ENCODE results near the gene POLDIP2. TPM values are rescaled to one million over a fixed set of nuclear protein-coding genes. Genes with fewer than 3 reads are reported as not detected.
A peak's percentile ranks its signal among the peaks of the same experiment; 100 is the strongest.

POLDIP2 gene
- total and polyA plus RNA-seq, 2 of the 13 experiments (the other 11 are each of a cell fraction or from before 2014, with no cell fraction given), result 85.9 to 114 TPM

DNA sequence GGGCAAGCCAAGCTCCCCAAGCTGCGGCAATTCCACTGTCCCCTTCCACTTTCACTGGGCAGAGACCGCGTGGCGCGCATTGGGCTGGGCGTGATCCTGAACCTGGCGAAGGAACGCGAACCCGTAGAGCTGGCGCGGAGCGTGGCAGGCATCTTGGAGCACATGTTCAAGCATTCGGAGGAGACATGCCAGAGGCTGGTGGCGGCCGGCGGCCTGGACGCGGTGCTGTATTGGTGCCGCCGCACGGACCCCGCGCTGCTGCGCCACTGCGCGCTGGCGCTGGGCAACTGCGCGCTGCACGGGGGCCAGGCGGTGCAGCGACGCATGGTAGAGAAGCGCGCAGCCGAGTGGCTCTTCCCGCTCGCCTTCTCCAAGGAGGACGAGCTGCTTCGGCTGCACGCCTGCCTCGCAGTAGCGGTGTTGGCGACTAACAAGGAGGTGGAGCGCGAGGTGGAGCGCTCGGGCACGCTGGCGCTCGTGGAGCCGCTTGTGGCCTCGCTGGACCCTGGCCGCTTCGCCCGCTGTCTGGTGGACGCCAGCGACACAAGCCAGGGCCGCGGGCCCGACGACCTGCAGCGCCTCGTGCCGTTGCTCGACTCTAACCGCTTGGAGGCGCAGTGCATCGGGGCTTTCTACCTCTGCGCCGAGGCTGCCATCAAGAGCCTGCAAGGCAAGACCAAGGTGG is 24.0 kb upstream of the POLDIP2 start:
- 97% methylated on average over 63 of the region's 72 CpGs for WGBS (ENCODE audit: low lambda C conversion rate)
- H3K4me2 ChIP-seq (ENCODE audit: low read depth, low read length), result no peak overlapping the region
- H3K4me3 ChIP-seq (replicated peaks in 1 of 3; ENCODE audit: insufficient read depth in 1 of 3, low read depth in 2 of 3, low read length in 3 of 3), result no peak overlapping the region
- no peaks in the 10 kb centered on the region for H3K79me2 ChIP-seq (ENCODE audit: insufficient read depth, low read length)
- BruUV-seq (replicated peaks), result no TSS peak
- no peaks in the 10 kb centered on the region for H4K20me1 ChIP-seq (ENCODE audit: insufficient read depth, low read length)
- no peak overlapping the region for H3K9ac ChIP-seq (ENCODE audit: insufficient read depth, low read depth, low read length)
- DNase-seq (ENCODE audit: low spot score), result no peak
- in situ Hi-C loops (cut with HindIII; ENCODE audit: extremely low pct_ligation_motif_present, low pct_unique_long_range_greater_than_20kb) (no loop called here), intact Hi-C loops (cut with micrococcal nuclease; ENCODE audit: unreplicated experiment) (no loop called here)
- no peaks in the 10 kb centered on the region for H3K9me3 ChIP-seq (ENCODE audit: low read length)
- H3K36me3 ChIP-seq (replicated peaks in 1 of 2; ENCODE audit: control insufficient read depth in 1 of 2, insufficient read depth in 2 of 2, low read length in 2 of 2), result no peaks in the 10 kb centered on the region
- peaks cover 26% of the 10 kb centered on the region for H3K4me1 ChIP-seq (ENCODE audit: insufficient read depth, low read length)
- POLR2A ChIA-PET, result interaction anchor here (0.6 to 5.7 kb wide), 10 partner anchors 8 to 24 kb away, joined by 3 to 107 read pairs (median 7); partner anchors contain the start of genes POLDIP2, SARM1 and VTN
- no peak overlapping the region for H3K27ac ChIP-seq (ENCODE audit: extremely low read length, insufficient read depth, low read length)
- no peak for FAIRE-seq
- H2AFZ ChIP-seq (ENCODE audit: low read length), result no peak overlapping the region
- no peak for ATAC-seq
- no peaks in the 10 kb centered on the region for H3K27me3 ChIP-seq (ENCODE audit: control insufficient read depth in 1 of 2, insufficient read depth in 2 of 2, low read length in 2 of 2)
- no peak for TF ChIP-seq ZBTB38 (CRISPR knock-in tag; IDR thresholded peaks at IDR 0.05)
- TF ChIP-seq, protein P1, sequence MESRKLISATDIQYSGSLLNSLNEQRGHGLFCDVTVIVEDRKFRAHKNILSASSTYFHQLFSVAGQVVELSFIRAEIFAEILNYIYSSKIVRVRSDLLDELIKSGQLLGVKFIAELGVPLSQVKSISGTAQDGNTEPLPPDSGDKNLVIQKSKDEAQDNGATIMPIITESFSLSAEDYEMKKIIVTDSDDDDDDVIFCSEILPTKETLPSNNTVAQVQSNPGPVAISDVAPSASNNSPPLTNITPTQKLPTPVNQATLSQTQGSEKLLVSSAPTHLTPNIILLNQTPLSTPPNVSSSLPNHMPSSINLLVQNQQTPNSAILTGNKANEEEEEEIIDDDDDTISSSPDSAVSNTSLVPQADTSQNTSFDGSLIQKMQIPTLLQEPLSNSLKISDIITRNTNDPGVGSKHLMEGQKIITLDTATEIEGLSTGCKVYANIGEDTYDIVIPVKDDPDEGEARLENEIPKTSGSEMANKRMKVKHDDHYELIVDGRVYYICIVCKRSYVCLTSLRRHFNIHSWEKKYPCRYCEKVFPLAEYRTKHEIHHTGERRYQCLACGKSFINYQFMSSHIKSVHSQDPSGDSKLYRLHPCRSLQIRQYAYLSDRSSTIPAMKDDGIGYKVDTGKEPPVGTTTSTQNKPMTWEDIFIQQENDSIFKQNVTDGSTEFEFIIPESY (CRISPR knock-in tag; IDR thresholded peaks at IDR 0.05), result peak; percentile 10; the same call in 1 of the 2 replicates
- CTCF ChIA-PET (ENCODE audit: low intra/inter-chr PET ratio, low total read pairs), result no interaction called here

DNA sequence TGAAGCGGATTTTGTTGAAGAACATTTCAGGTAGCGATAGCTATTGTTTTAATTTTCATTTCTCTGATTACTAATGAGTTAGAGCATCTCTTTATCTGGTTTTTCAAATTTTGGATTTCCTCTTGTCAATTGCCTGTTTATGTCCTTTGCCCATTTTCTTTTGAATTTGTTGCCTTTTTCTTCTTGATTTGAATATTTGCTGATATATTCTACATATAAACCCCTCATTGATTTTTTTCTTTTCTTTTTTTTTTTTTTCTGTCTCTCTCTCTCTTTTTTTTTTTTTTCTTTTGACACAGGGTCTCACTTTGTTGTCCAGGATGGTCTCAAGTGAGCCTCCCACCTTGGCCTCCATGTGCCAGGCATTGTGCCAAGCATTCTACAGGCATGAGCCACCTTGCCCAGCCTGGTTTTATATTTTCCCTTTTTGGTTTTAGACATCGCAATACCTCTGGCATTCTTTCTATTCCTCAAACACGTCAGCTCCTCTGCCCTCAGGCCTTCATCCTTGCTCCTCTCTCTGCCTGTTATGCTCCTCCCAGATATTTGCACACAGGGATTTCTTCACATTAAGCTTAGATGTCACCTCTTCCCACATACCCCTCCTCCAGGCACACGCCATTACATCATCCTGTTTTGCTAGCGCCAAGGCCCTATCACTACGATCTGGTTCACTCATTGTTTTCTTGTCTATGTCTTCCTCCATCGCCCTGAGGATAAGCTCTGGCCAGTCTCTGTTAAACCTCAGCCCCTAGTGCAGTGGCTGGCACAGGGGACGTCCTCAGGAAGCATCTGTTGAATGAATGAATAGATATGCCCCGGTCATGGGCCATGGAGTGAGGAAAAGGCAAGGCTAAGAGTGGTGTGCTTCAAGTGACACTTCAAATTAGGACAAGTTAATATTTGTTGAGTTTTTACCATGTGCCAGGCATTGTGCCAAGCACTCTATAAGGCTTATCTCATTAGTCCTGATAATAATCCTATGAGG is 22.8 kb upstream of the POLDIP2 start:
- Histone ChIP-seq H3K4me3 (replicated peaks in 1 of 3; ENCODE audit: insufficient read depth in 1 of 3, low read depth in 2 of 3, low read length in 3 of 3) (no peak overlapping the region), H3K9ac (ENCODE audit: insufficient read depth, low read depth, low read length) (no peak overlapping the region), H2AFZ (ENCODE audit: low read length) (no peak overlapping the region), H3K27ac (ENCODE audit: extremely low read length, insufficient read depth, low read length) (no peak overlapping the region), H3K4me2 (ENCODE audit: low read depth, low read length) (peak overlapping the region; percentile 51), H3K9me3 (ENCODE audit: low read length) (no peaks in the 10 kb centered on the region), H3K79me2 (ENCODE audit: insufficient read depth, low read length) (no peaks in the 10 kb centered on the region), H3K4me1 (ENCODE audit: insufficient read depth, low read length) (peaks cover 26% of the 10 kb centered on the region), H3K36me3 (replicated peaks in 1 of 2; ENCODE audit: control insufficient read depth in 1 of 2, insufficient read depth in 2 of 2, low read length in 2 of 2) (no peaks in the 10 kb centered on the region), H3K27me3 (ENCODE audit: control insufficient read depth in 1 of 2, insufficient read depth in 2 of 2, low read length in 2 of 2) (no peaks in the 10 kb centered on the region), H4K20me1 (ENCODE audit: insufficient read depth, low read length) (no peaks in the 10 kb centered on the region)
- FAIRE-seq (peak; percentile 77), DNase-seq (ENCODE audit: low spot score) (peak; percentile 77), ATAC-seq (peak; percentile 67)
- WGBS (ENCODE audit: low lambda C conversion rate), result 23% methylated on average over 10 of the region's 10 CpGs
- ChIA-PET CTCF (ENCODE audit: low intra/inter-chr PET ratio, low total read pairs) (no interaction called here), POLR2A (interaction anchor here (0.8 to 5.7 kb wide), 9 partner anchors 10 to 147 kb away, joined by 3 to 107 read pairs (median 8); partner anchors contain the start of genes POLDIP2, SARM1, TNFAIP1 and VTN)
- no TSS peak for BruUV-seq (replicated peaks)
- in situ Hi-C loops (cut with HindIII; ENCODE audit: extremely low pct_ligation_motif_present, low pct_unique_long_range_greater_than_20kb), result no loop called here
- intact Hi-C loops (cut with micrococcal nuclease; ENCODE audit: unreplicated experiment), result no loop called here
- TF ChIP-seq BHLHE40 (IDR thresholded peaks at IDR 0.05; ENCODE audit: low read length), result peak; percentile 62
- peak; percentile 52; the same call in 1 of the 2 replicates for TF ChIP-seq SP5 (CRISPR knock-in tag; IDR thresholded peaks at IDR 0.05; ENCODE audit: borderline replicate concordance, low read depth)
- peak; percentile 85 for TF ChIP-seq CEBPB (IDR thresholded peaks at IDR 0.05; ENCODE audit: borderline replicate concordance, low read depth, low read length)
- TF ChIP-seq ZSCAN22 (CRISPR knock-in tag; IDR thresholded peaks at IDR 0.05), result no peak
- no peak for TF ChIP-seq ZFX (CRISPR knock-in tag; IDR thresholded peaks at IDR 0.05; ENCODE audit: low read depth)
- peak; percentile 56 for TF ChIP-seq TEAD3 (CRISPR knock-in tag; optimal IDR thresholded peaks at IDR 0.05; ENCODE audit: borderline replicate concordance)
- peak; percentile 32; the same call in 1 of the 2 replicates for TF ChIP-seq THAP11 (CRISPR knock-in tag; IDR thresholded peaks at IDR 0.05)
- TF ChIP-seq CREB1 (IDR thresholded peaks at IDR 0.05), result no peak
- TF ChIP-seq CREB1 (CRISPR knock-in tag; IDR thresholded peaks at IDR 0.05), result 0 out of 2 replicates have a peak, but pooled peaks have one; percentile 38
- peak; percentile 61; the same call in 1 of the 2 replicates for TF ChIP-seq CBX5 (CRISPR knock-in tag; IDR thresholded peaks at IDR 0.05; ENCODE audit: borderline replicate concordance)
